ENCODE results near the gene PDE9A.

DNA sequence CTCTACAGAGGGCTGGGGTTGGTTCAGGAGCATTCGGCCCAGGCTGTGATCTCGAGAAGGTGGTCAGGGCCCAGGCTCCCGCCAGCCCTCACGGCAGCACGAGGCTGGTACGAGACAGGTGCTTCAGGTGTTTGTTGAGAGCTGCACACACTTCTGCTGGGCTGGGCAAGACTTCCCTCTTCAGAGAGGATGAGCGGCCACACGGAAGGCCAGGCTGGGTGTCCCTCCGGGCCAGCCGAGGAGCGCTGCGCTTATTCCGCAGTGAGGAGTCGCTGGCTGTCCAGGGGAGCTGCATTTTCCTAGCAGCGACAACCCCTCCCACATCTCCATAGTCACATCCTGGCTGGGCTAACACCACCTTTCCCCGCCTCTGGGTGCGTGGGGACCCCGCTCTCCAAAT is 50.5 kb downstream of the PDE9A start:
- TF ChIP-seq, protein P1, sequence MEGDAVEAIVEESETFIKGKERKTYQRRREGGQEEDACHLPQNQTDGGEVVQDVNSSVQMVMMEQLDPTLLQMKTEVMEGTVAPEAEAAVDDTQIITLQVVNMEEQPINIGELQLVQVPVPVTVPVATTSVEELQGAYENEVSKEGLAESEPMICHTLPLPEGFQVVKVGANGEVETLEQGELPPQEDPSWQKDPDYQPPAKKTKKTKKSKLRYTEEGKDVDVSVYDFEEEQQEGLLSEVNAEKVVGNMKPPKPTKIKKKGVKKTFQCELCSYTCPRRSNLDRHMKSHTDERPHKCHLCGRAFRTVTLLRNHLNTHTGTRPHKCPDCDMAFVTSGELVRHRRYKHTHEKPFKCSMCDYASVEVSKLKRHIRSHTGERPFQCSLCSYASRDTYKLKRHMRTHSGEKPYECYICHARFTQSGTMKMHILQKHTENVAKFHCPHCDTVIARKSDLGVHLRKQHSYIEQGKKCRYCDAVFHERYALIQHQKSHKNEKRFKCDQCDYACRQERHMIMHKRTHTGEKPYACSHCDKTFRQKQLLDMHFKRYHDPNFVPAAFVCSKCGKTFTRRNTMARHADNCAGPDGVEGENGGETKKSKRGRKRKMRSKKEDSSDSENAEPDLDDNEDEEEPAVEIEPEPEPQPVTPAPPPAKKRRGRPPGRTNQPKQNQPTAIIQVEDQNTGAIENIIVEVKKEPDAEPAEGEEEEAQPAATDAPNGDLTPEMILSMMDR (IDR thresholded peaks at IDR 0.05), result no peak
- no peak for TF ChIP-seq POLR2A (IDR thresholded peaks at IDR 0.05)
